B cell (primary cell): ENCODE data around the gene ZNF789. TPM values are rescaled to one million over a fixed set of nuclear protein-coding genes. Genes with fewer than 3 reads are reported as not detected.
A peak's percentile ranks its signal among the peaks of the same experiment; 100 is the strongest.

Experiments used
- ATAC-seq: fragments of 200-7000 bp; cut with Tn5 transposase; one replicate; pipeline ENCODE4 v1.10.0; 2021; ENCODE audit warnings: low read depth, mild to moderate bottlenecking, moderate number of reproducible peaks, moderate library complexity
- CTCF ChIA-PET: fragments of 350-600 bp; sonication (Branson Sonifier 250); formaldehyde crosslinking; loops from one replicate; lab custom pipeline; 2021; ENCODE audit warnings: antibody characterized with exemption, inconsistent platforms; lab: Charles Lee
- POLR2A ChIA-PET: fragments of 350-600 bp; sonication (Branson Sonifier 250); formaldehyde crosslinking; loops from one replicate; lab custom pipeline; 2021; ENCODE audit warnings: antibody characterized with exemption; lab: Charles Lee
- DNase-seq: peaks from one replicate; pipeline ENCODE4 v3.0.0; 2013
- H2AFZ ChIP-seq: 2 replicates; pipeline ENCODE4 v1.6.1; 2012; ENCODE audit warnings: mild to moderate bottlenecking, low read depth, low read length; ENCODE audit not compliant: insufficient read depth, poor library complexity, severe bottlenecking
- H3K27ac ChIP-seq, 2 donors: 1 replicate in 1 of 2; 2 replicates in 1 of 2; pipeline ENCODE4 v1.5.1; 2012 to 2013; ENCODE audit warnings: low read length in 2 of 2, mild to moderate bottlenecking in 2 of 2, moderate library complexity in 1 of 2
- H3K27me3 ChIP-seq, 4 experiments: fragments of 200-600 bp in 1 of 4; sonication (generic) in 1 of 4; replicated peaks in 1 of 4; 1 replicate in 2 of 4; 2 replicates in 2 of 4; pipeline versions ENCODE4 v1.6.1 to v1.7.0; 2013 to 2016; ENCODE audit warnings: low read length in 3 of 4, mild to moderate bottlenecking in 2 of 4, mixed read lengths in 1 of 4, moderate library complexity in 1 of 4; ENCODE audit not compliant: insufficient read depth in 4 of 4, control insufficient read depth in 3 of 4; ENCODE audit errors: control extremely low read depth in 1 of 4
- H3K36me3 ChIP-seq, 2 experiments: replicated peaks in 1 of 2; 1 replicate in 1 of 2; 2 replicates in 1 of 2; pipeline versions ENCODE4 v1.6.1 to v1.7.1; 2013; ENCODE audit warnings: low read length in 1 of 2; ENCODE audit not compliant: insufficient read depth in 2 of 2, control insufficient read depth in 1 of 2; ENCODE audit errors: control extremely low read depth in 1 of 2, extremely low read depth in 1 of 2
- H3K4me1 ChIP-seq, 2 donors: fragments of 200-600 bp in 1 of 2; sonication (generic) in 1 of 2; 1 replicate in 1 of 2; 2 replicates in 1 of 2; pipeline versions ENCODE4 v1.5.1 to v1.6.1; 2013 to 2017; ENCODE audit warnings: low read length in 2 of 2; ENCODE audit not compliant: control insufficient read depth in 2 of 2, insufficient read depth in 2 of 2
- H3K4me2 ChIP-seq: replicated peaks from 2 replicates; pipeline ENCODE3; 2012; ENCODE audit warnings: mild to moderate bottlenecking, low read depth, low read length; ENCODE audit not compliant: poor library complexity, severe bottlenecking
- H3K4me3 ChIP-seq, 5 experiments: fragments of 200-600 bp in 1 of 5; sonication (generic) in 1 of 5; 1 replicate in 3 of 5; 2 replicates in 2 of 5; pipeline versions ENCODE4 v1.5.1 to v1.7.0; 2011 to 2016; ENCODE audit warnings: low read length in 4 of 5, mild to moderate bottlenecking in 4 of 5, low read depth in 2 of 5, control low read depth in 1 of 5, moderate library complexity in 1 of 5; ENCODE audit not compliant: insufficient read depth in 1 of 5; ENCODE audit errors: control extremely low read depth in 1 of 5, extremely low read depth in 1 of 5
- H3K79me2 ChIP-seq: fragments of 200-600 bp; sonication (generic); one replicate; pipeline ENCODE4 v1.6.0; 2016; ENCODE audit warnings: low read length; ENCODE audit not compliant: control insufficient read depth, insufficient read depth
- H3K9ac ChIP-seq: fragments of 200-600 bp; sonication (generic); 2 replicates; pipeline ENCODE4 v1.6.1; 2017; ENCODE audit warnings: mild to moderate bottlenecking, low read length, moderate library complexity
- H3K9me3 ChIP-seq, 3 donors: one replicate each; pipeline versions ENCODE4 v1.6.1 to v1.7.1; 2013; ENCODE audit warnings: low read length in 2 of 3; ENCODE audit not compliant: control insufficient read depth in 2 of 3, insufficient read depth in 1 of 3; ENCODE audit errors: control extremely low read depth in 1 of 3
- H4K20me1 ChIP-seq: 2 replicates; pipeline ENCODE4 v1.6.0; 2012; ENCODE audit warnings: mild to moderate bottlenecking, low read length; ENCODE audit not compliant: insufficient read depth, control insufficient read depth, poor library complexity, severe bottlenecking
- H3K27ac Mint-ChIP-seq: one replicate; pipeline ENCODE4 v1.8.0; 2021; ENCODE audit warnings: mixed read lengths
- H3K27me3 Mint-ChIP-seq: one replicate; pipeline ENCODE4 v1.8.0; 2021; ENCODE audit warnings: mixed read lengths
- H3K4me1 Mint-ChIP-seq: one replicate; pipeline ENCODE4 v1.8.0; 2021; ENCODE audit warnings: mixed read lengths
- H3K4me3 Mint-ChIP-seq: one replicate; pipeline ENCODE4 v1.8.0; 2021; ENCODE audit warnings: mixed read lengths
- H3K9me3 Mint-ChIP-seq: one replicate; pipeline ENCODE4 v1.8.0; 2022; ENCODE audit warnings: mixed read lengths; ENCODE audit not compliant: insufficient read depth
- CTCF ChIP-seq: fragments of 200-600 bp; IDR thresholded peaks from one replicate; pipeline ENCODE4 v1.8.0; 2022; ENCODE audit warnings: antibody characterized with exemption, mild to moderate bottlenecking
- EZH2 ChIP-seq: IDR thresholded peaks from 2 replicates; pipeline ENCODE4 v1.6.1; 2012; ENCODE audit warnings: borderline replicate concordance, low read depth, mild to moderate bottlenecking, moderate library complexity, low read length; ENCODE audit not compliant: insufficient read depth, poor library complexity, severe bottlenecking
- whole genome bisulfite sequencing: methylation state at CpG from one replicate; pipeline ENCODE4 v1.1.5; 2013; ENCODE audit warnings: missing lambda C conversion rate; ENCODE audit not compliant: insufficient coverage; 5-methylcytosine and 5-hydroxymethylcytosine counted together
- intact Hi-C: fragments of 100-400 bp; cut with micrococcal nuclease; formaldehyde crosslinking; loops from one replicate; pipeline ENCODE4 v1.10.0; 2022
- polyA plus RNA-seq: library from polyadenylated mRNA; depleted of rRNA; stranded (reverse); fragments of >200 nt; gene quantifications from 2 replicates; pipeline ENCODE4 v1.2.3, GENCODE V29; 2012
- total RNA-seq, 2 donors: library from RNA; stranded (reverse); fragments of 120-200 nt in 1 of 2; gene quantifications; 1 replicate in 1 of 2; 2 replicates in 1 of 2; pipeline versions ENCODE4 v1.2.3 to v1.2.4, GENCODE V29; 2013 to 2022

Gene ZNF789
- total and polyA plus RNA-seq, 2 donors (not counting 1 experiment from before 2014, with no cell fraction given): 16.4 to 36.7 TPM

- Mint-ChIP-seq H3K4me1 (no peaks in the 10 kb centered on the region), H3K9me3 (peaks cover 7% of the 10 kb centered on the region), H3K27me3 (no peaks in the 10 kb centered on the region), H3K27ac (no peak overlapping the region), H3K4me3 (no peak overlapping the region)
- H3K9me3 ChIP-seq: peaks cover 5 to 61% (median 34%) of the 10 kb centered on the region in 3 donors
- no peaks in the 10 kb centered on the region for H3K27me3 ChIP-seq
- H3K36me3 ChIP-seq: peaks cover 5 to 30% of the 10 kb centered on the region in 2 experiments
- peak overlapping the region in 1 of 5 experiments; percentile 3 for H3K4me3 ChIP-seq
- no peak overlapping the region for H2AFZ ChIP-seq
- H4K20me1 ChIP-seq: no peaks in the 10 kb centered on the region
- ChIA-PET CTCF (interaction anchor here (1.4 kb wide), 1 partner anchor 85 kb away, joined by 3 read pairs; the partner anchor contains the start of gene ZSCAN25), POLR2A (no interaction called here)
- 97% methylated on average over 9 of the region's 12 CpGs for WGBS
- H3K4me2 ChIP-seq: no peak overlapping the region
- ATAC-seq (no peak), DNase-seq (no peak)
- no peak overlapping the region for H3K27ac ChIP-seq
- H3K9ac ChIP-seq: no peak overlapping the region
- no peaks in the 10 kb centered on the region for H3K4me1 ChIP-seq
- TF ChIP-seq EZH2 (no peak), CTCF (no peak)
- no peaks in the 10 kb centered on the region for H3K79me2 ChIP-seq
- intact Hi-C loops: no loop called here
These were observed 58.7 kb downstream of the ZNF789 start for GRCh38 chr7:99531354-99531765.

- peaks cover 8% of the 10 kb centered on the region for H3K9me3 Mint-ChIP-seq
These were observed 63.0 kb downstream of the ZNF789 start for GRCh38 chr7:99535667-99536066.

More at GRCh38 chr7:99535667-99536066, 63.0 kb downstream of the ZNF789 start:
- Histone ChIP-seq H3K36me3 (peaks cover 4 to 16% of the 10 kb centered on the region in 2 experiments), H3K4me1 (no peaks in the 10 kb centered on the region), H3K9me3 (peaks cover 5 to 60% (median 36%) of the 10 kb centered on the region in 3 donors), H3K27ac (no peak overlapping the region), H3K9ac (no peak overlapping the region), H2AFZ (no peak overlapping the region), H3K4me3 (no peak overlapping the region), H3K79me2 (no peaks in the 10 kb centered on the region), H3K27me3 (no peaks in the 10 kb centered on the region), H3K4me2 (no peak overlapping the region), H4K20me1 (no peaks in the 10 kb centered on the region)
- DNase-seq (no peak), ATAC-seq (no peak)
- H3K27ac Mint-ChIP-seq: no peak overlapping the region
- POLR2A ChIA-PET: interaction anchor here (0.6 kb wide), 1 partner anchor 47 kb away, joined by 3 read pairs; no protein-coding TSS in a partner anchor
- no peaks in the 10 kb centered on the region for H3K27me3 Mint-ChIP-seq
- H3K4me1 Mint-ChIP-seq: no peaks in the 10 kb centered on the region
- intact Hi-C loops: no loop called here
- WGBS: no CpG with 5 or more reads among the region's 2 CpGs
- TF ChIP-seq CTCF (no peak), EZH2 (no peak)
- CTCF ChIA-PET: no interaction called here
- H3K4me3 Mint-ChIP-seq: no peak overlapping the region
